ENCODE data around the gene CEP164.

DNA sequence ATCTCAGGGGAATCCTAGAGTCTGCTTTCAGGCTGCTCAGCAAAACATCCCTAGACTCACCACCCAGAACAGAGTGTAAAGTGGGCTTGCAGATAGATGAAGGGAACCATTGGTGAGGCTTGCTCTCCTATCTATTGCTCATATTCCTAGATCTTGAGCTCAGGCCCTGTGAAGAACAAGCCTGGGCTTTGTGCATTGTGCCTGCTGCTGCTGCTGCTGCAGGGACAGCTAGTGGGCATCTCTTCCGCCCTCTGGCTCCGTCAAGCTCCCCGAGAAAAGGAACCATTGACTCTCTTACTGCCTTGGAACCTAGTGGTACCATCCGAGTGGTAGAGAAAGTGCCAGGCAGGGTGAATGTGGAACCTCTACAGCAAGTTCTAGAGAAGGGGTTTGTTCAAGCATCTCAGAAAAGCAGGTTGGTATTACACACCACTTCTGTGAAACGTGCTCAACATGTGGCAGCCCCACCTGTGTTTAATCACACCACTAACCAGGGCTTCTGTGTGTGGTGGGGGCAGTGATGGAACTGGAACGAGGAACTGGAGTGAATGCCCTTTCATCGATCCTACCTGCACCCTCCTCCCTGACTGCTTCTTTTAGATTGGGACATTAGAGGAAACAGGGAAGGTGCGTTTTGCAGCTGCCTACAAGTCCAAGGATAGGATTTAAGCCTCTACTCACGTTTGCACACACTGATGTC, 32.1 kb upstream of the CEP164 start:
- TF ChIP-seq CHD2 (IDR thresholded peaks at IDR 0.05; ENCODE audit: borderline replicate concordance, low read depth, low read length), result no peak
- TF ChIP-seq, protein P1, sequence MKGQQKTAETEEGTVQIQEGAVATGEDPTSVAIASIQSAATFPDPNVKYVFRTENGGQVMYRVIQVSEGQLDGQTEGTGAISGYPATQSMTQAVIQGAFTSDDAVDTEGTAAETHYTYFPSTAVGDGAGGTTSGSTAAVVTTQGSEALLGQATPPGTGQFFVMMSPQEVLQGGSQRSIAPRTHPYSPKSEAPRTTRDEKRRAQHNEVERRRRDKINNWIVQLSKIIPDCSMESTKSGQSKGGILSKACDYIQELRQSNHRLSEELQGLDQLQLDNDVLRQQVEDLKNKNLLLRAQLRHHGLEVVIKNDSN (IDR thresholded peaks at IDR 0.05; ENCODE audit: borderline replicate concordance, extremely low read length, insufficient read depth, low read depth, low read length), result no peak
- TF ChIP-seq TAF1 (IDR thresholded peaks at IDR 0.05; ENCODE audit: borderline replicate concordance, low read depth, low read length), result no peak
- TF ChIP-seq LARP7 (IDR thresholded peaks at IDR 0.05), result no peak
- no peak for TF ChIP-seq ZNF384 (IDR thresholded peaks at IDR 0.05; ENCODE audit: borderline replicate concordance, low read depth, low read length)
- TF ChIP-seq, protein P2, sequence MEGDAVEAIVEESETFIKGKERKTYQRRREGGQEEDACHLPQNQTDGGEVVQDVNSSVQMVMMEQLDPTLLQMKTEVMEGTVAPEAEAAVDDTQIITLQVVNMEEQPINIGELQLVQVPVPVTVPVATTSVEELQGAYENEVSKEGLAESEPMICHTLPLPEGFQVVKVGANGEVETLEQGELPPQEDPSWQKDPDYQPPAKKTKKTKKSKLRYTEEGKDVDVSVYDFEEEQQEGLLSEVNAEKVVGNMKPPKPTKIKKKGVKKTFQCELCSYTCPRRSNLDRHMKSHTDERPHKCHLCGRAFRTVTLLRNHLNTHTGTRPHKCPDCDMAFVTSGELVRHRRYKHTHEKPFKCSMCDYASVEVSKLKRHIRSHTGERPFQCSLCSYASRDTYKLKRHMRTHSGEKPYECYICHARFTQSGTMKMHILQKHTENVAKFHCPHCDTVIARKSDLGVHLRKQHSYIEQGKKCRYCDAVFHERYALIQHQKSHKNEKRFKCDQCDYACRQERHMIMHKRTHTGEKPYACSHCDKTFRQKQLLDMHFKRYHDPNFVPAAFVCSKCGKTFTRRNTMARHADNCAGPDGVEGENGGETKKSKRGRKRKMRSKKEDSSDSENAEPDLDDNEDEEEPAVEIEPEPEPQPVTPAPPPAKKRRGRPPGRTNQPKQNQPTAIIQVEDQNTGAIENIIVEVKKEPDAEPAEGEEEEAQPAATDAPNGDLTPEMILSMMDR (IDR thresholded peaks at IDR 0.05 in 2 of 3, conservative IDR thresholded peaks at IDR 0.05 in 1 of 3; ENCODE audit: control insufficient read depth in 2 of 3, extremely low read depth in 1 of 3, insufficient read depth in 1 of 3, low read depth in 3 of 3, low read length in 3 of 3), result no peak
- no peak for TF ChIP-seq GABPA (IDR thresholded peaks at IDR 0.05; ENCODE audit: low read depth)
- no peak for TF ChIP-seq POLR2A (IDR thresholded peaks at IDR 0.05; ENCODE audit: low read depth, low read length)
- TF ChIP-seq BMI1 (IDR thresholded peaks at IDR 0.05; ENCODE audit: borderline replicate concordance), result no peak
- no peak for TF ChIP-seq DPF2 (IDR thresholded peaks at IDR 0.05)
- TF ChIP-seq, protein P3, sequence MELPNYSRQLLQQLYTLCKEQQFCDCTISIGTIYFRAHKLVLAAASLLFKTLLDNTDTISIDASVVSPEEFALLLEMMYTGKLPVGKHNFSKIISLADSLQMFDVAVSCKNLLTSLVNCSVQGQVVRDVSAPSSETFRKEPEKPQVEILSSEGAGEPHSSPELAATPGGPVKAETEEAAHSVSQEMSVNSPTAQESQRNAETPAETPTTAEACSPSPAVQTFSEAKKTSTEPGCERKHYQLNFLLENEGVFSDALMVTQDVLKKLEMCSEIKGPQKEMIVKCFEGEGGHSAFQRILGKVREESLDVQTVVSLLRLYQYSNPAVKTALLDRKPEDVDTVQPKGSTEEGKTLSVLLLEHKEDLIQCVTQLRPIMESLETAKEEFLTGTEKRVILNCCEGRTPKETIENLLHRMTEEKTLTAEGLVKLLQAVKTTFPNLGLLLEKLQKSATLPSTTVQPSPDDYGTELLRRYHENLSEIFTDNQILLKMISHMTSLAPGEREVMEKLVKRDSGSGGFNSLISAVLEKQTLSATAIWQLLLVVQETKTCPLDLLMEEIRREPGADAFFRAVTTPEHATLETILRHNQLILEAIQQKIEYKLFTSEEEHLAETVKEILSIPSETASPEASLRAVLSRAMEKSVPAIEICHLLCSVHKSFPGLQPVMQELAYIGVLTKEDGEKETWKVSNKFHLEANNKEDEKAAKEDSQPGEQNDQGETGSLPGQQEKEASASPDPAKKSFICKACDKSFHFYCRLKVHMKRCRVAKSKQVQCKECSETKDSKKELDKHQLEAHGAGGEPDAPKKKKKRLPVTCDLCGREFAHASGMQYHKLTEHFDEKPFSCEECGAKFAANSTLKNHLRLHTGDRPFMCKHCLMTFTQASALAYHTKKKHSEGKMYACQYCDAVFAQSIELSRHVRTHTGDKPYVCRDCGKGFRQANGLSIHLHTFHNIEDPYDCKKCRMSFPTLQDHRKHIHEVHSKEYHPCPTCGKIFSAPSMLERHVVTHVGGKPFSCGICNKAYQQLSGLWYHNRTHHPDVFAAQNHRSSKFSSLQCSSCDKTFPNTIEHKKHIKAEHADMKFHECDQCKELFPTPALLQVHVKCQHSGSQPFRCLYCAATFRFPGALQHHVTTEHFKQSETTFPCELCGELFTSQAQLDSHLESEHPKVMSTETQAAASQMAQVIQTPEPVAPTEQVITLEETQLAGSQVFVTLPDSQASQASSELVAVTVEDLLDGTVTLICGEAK (IDR thresholded peaks at IDR 0.05; ENCODE audit: borderline replicate concordance), result no peak

Data from GM12878 (cell line).